ENCODE data around the gene ISG15. TPM values are rescaled to one million over a fixed set of nuclear protein-coding genes. Genes with fewer than 3 reads are reported as not detected.
"Not testable (repeated sequence)": the region's sequence is repeated elsewhere in the genome, so short reads cannot be mapped to it uniquely, and the experiment has no call there.

ISG15 gene
- total and polyA plus RNA-seq, 2 experiments from 2014 or later = 73.4 to 110 TPM

DNA sequence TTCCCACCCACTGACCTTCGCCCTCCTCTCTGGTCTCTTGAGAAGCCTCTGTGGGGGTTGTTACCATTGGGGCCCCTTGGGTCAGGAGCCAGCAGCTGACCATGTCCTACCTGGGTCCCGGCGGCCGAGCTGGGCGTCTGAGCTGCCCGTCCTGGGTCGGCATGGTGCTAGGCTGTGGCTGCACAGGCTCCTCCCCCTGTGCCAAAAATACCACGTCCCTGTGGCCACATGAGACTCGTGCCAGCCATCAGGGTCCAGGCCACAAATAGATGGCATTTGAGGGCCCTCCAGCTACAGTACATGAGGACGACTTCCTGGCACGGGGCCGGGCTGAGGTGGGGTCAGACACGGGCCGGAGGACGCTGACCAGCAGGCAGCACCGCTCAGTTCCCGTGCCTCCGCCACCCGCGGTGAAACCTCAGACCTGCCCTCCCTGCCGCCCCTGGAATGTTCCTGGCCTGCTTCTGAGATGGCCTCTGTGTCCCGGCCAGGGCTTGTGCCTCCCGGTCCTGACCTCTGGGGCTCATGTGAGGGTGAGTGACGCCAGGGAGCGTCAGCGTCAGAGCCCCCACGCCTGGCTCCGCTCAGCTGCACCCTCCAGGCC is 31.2 kb upstream of the ISG15 start, which contains the start of gene PERM1:
PERM1 (minus strand) TSS at position 139 of the 604 bp plus-strand sequence. CDS start 1,064 bp downstream, outside the sequence.
- Histone ChIP-seq H3K36me3 (no peaks in the 10 kb centered on the region), H3K27me3 (peaks cover 40% of the 10 kb centered on the region), H3K27ac (no peak within 1 kb of the TSS), H3K4me1 (ENCODE audit: low read depth) (peaks cover 3% of the 10 kb centered on the region), H3K9me3 (ENCODE audit: low read depth) (no peaks in the 10 kb centered on the region), H3K4me3 (no peak within 1 kb of the TSS)
- TF ChIP-seq, protein P1, sequence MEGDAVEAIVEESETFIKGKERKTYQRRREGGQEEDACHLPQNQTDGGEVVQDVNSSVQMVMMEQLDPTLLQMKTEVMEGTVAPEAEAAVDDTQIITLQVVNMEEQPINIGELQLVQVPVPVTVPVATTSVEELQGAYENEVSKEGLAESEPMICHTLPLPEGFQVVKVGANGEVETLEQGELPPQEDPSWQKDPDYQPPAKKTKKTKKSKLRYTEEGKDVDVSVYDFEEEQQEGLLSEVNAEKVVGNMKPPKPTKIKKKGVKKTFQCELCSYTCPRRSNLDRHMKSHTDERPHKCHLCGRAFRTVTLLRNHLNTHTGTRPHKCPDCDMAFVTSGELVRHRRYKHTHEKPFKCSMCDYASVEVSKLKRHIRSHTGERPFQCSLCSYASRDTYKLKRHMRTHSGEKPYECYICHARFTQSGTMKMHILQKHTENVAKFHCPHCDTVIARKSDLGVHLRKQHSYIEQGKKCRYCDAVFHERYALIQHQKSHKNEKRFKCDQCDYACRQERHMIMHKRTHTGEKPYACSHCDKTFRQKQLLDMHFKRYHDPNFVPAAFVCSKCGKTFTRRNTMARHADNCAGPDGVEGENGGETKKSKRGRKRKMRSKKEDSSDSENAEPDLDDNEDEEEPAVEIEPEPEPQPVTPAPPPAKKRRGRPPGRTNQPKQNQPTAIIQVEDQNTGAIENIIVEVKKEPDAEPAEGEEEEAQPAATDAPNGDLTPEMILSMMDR (IDR thresholded peaks at IDR 0.05; ENCODE audit: low read depth, low read length) = no peak
- no peak for DNase-seq (ENCODE audit: low read depth in 1 of 2, low spot score in 1 of 2)

DNA sequence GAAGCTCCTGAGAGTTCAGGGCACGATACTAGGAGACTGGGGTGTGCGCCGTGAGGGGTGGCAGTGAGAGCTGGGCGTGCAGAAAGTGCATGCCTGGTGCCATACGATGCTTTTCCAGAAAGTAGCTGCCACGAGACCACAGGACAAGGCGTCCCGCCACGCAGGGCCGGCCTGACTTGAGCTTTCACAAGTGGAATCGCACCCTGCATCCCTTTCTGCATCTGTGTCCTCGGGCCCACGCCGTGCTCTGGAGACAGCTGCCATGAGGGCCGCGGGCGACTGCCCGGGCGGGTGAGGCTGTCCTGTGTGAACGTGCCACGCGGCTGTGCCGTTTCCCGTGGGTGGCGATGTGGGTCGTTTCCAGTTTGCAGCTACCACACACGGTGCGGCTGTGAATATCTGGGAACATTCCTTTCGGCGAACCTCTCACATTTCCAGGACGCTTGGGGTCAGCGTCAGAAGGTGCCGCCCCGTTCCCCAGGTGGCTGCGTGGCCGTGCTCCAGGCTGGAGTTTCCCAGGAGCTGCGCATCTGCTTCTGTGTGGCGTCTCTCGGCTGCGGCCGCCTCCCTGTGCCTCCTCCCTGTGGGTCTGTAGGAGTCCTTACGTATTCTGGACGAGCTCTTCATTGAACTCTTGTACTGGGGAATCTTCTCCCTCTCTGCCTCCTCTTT is 30.4 kb upstream of the ISG15 start:
- peaks cover 3% of the 10 kb centered on the region for H3K4me1 ChIP-seq (ENCODE audit: low read depth)
- no peak overlapping the region for H3K4me3 ChIP-seq
- H3K36me3 ChIP-seq = no peaks in the 10 kb centered on the region
- no peaks in the 10 kb centered on the region for H3K9me3 ChIP-seq (ENCODE audit: low read depth)
- TF ChIP-seq, protein P1 (IDR thresholded peaks at IDR 0.05; ENCODE audit: low read depth, low read length) = no peak
- DNase-seq (ENCODE audit: low read depth in 1 of 2, low spot score in 1 of 2) = no peak
- peaks cover 42% of the 10 kb centered on the region for H3K27me3 ChIP-seq
- H3K27ac ChIP-seq = no peak overlapping the region

DNA sequence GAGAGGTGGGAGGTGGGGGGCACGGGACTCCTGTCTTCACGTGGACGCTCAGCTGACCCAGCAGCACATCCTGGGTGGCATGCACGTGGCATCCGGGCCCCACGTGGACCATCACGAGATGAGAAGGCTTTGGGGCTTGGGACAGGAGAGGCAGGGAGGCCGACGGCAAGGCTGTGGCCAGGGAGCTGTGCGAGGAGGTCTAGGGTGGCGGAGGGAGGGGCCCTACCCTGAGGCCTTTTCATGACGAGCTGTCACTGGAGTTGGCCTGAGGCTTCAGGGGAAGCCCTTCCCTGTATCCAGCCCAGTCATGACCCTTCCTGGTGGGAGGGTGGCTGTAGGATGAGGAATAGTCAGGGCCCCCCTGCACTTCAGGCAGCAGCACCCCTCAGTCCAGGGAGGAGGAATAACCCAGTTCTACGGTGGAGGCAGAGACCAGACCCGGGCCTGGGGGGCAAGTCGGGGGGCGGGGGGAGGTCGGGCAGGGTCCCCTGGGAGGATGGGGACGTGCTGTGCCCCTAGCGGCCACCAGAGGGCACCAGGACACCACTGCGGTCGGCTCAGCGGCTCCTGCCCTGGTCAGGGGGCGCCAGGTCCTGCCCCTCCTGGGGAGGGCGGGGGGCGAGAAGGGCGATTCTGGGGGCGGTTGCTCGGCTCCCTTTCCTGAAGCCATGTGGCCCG is 29.4 kb upstream of the ISG15 start:
- TF ChIP-seq, protein P1 (IDR thresholded peaks at IDR 0.05; ENCODE audit: low read depth, low read length) = peak; percentile 61
- peak; percentile 27 to 61 for DNase-seq (ENCODE audit: low read depth in 1 of 2, low spot score in 1 of 2)
- no peak overlapping the region for H3K27ac ChIP-seq
- H3K4me3 ChIP-seq = peak overlapping the region; percentile 13
- no peaks in the 10 kb centered on the region for H3K36me3 ChIP-seq
- H3K27me3 ChIP-seq = peaks cover 52% of the 10 kb centered on the region
- H3K4me1 ChIP-seq (ENCODE audit: low read depth) = peaks cover 3% of the 10 kb centered on the region
- no peaks in the 10 kb centered on the region for H3K9me3 ChIP-seq (ENCODE audit: low read depth)

DNA sequence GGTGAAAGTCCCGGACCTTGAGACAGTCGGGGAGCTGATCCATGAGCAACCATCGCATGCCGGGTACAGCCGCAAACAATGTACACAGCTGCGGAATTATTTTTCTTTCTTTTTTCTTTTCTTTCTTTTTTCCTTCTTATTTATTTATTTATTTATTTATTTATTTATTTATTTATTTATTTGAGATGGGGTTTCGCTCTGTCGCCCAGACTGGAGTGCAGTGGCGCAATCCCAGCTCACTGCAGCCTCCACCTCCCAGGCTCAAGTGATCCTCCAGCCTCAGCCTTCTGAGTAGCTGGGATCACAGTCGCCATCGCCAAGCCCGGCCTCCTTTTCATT is 28.9 kb upstream of the ISG15 start:
- Histone ChIP-seq H3K4me1 (ENCODE audit: low read depth) (peaks cover 3% of the 10 kb centered on the region), H3K27ac (no peak overlapping the region), H3K9me3 (ENCODE audit: low read depth) (no peaks in the 10 kb centered on the region), H3K4me3 (peak overlapping the region; percentile 13), H3K27me3 (peaks cover 56% of the 10 kb centered on the region), H3K36me3 (no peaks in the 10 kb centered on the region)
- TF ChIP-seq, protein P1 (IDR thresholded peaks at IDR 0.05; ENCODE audit: low read depth, low read length) = no peak
- DNase-seq (ENCODE audit: low read depth in 1 of 2, low spot score in 1 of 2) = no peak

DNA sequence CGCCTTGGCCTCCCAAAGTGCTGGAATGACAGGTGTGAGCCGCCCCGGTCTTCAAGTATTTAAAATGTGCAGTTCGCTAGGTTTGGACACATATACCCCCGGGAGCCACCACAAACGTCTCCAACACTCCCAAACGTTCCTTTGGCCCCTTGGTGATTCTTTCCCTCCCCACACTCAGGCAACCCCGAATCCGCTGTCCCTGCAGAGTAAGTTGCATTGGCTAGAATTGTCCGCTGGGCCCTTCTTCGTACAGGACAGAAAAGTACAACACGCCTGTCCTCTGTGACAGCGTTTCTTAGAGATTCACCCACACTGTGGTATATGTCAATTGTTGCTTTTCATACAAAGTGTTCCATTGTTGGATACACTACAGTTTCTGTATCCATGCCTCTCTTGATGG is 28.2 kb upstream of the ISG15 start:
- DNase-seq (ENCODE audit: low read depth in 1 of 2, low spot score in 1 of 2) = no peak
- Histone ChIP-seq H3K36me3 (no peaks in the 10 kb centered on the region), H3K27me3 (peaks cover 63% of the 10 kb centered on the region), H3K9me3 (ENCODE audit: low read depth) (no peaks in the 10 kb centered on the region), H3K27ac (no peak overlapping the region), H3K4me1 (ENCODE audit: low read depth) (peaks cover 3% of the 10 kb centered on the region), H3K4me3 (no peak overlapping the region)
- TF ChIP-seq, protein P1 (IDR thresholded peaks at IDR 0.05; ENCODE audit: low read depth, low read length) = no peak

DNA sequence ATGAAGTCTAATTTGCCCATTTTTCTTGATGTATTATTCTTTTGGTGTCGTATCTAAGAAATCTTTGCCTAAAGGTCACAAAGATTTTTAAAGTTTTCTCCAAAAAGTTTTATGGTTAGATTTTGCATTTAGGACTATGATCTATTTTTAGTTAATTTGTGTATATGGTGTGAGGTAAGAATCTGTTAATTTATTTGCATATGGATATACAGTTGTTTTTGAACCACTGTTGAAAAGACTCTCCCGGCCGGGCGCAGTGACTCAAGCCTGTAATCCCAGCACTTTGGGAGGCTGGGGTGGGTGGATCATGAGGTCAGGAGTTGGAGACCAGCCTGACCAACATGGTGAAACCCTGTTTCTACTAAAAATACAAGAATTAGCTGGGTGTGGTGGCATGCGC is 25.2 kb upstream of the ISG15 start:
- not testable (repeated sequence) for H3K4me1 ChIP-seq (ENCODE audit: low read depth); H3K27ac ChIP-seq; H3K36me3 ChIP-seq; H3K4me3 ChIP-seq; DNase-seq (ENCODE audit: low read depth in 1 of 2, low spot score in 1 of 2); H3K9me3 ChIP-seq (ENCODE audit: low read depth)
- peaks cover 70% of the 10 kb centered on the region for H3K27me3 ChIP-seq

DNA sequence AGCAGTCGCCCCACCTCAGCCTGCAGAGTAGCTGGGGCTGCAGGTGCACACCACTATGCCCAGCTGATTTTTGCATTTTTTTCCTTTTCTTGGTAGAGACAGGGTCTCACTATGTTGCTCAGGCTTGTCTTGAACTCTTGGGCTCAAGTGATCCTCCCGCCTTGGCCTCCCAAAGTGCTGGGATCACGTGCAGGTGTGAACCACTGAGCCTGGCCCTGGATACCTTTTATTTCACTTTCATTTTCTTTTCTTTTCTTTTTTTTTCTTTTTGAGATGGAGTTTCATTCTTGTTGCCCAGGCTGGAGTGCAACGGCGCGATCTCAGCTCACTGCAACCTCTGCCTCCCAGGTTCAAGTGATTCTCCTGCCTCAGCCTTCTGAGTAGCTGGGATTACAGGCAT is 22.0 kb upstream of the ISG15 start:
- H3K27ac ChIP-seq; H3K4me1 ChIP-seq (ENCODE audit: low read depth); DNase-seq (ENCODE audit: low read depth in 1 of 2, low spot score in 1 of 2); H3K4me3 ChIP-seq; H3K9me3 ChIP-seq (ENCODE audit: low read depth); H3K36me3 ChIP-seq: not testable (repeated sequence)
- peaks cover 64% of the 10 kb centered on the region for H3K27me3 ChIP-seq
